Activated CD8-positive, alpha-beta T cell treated with anti-CD3 and anti-CD28 coated beads, Interleukin-2, amount 10 ng/mL, durations not matched to agents 7 days and 5 days (primary cell): Measurements from ENCODE around the gene TAF5L. TPM values are rescaled to one million over a fixed set of nuclear protein-coding genes. Genes with fewer than 3 reads are reported as not detected.
"Not testable (repeated sequence)": the region's sequence is repeated elsewhere in the genome, so short reads cannot be mapped to it uniquely, and the experiment has no call there.

Experiments
- ATAC-seq: fragments of 150-1000 bp; cut with Tn5 transposase; one replicate; pipeline ENCODE4 v1.10.0; 2021; ENCODE audit warnings: moderate library complexity
- CTCF ChIA-PET: fragments of 350-600 bp; sonication (Branson Sonifier 250); formaldehyde crosslinking; loops from one replicate; lab custom pipeline; 2021; ENCODE audit warnings: antibody characterized with exemption; lab: Charles Lee
- POLR2A ChIA-PET: fragments of 350-600 bp; sonication (Branson Sonifier 250); formaldehyde crosslinking; loops from one replicate; lab custom pipeline; 2021; ENCODE audit warnings: antibody characterized with exemption; lab: Charles Lee
- DNase-seq: peaks from one replicate; pipeline ENCODE4 v3.0.0-alpha.2; 2020
- H3K27ac Mint-ChIP-seq: one replicate; pipeline ENCODE4 v1.8.0; 2021; ENCODE audit warnings: mild to moderate bottlenecking, mixed read lengths
- H3K27me3 Mint-ChIP-seq: one replicate; pipeline ENCODE4 v1.8.0; 2021; ENCODE audit warnings: low read depth, mixed read lengths
- H3K36me3 Mint-ChIP-seq: one replicate; pipeline ENCODE4 v1.8.0; 2021; ENCODE audit warnings: low read depth, mixed read lengths
- H3K4me1 Mint-ChIP-seq: one replicate; pipeline ENCODE4 v1.8.0; 2021; ENCODE audit warnings: low read depth, mixed read lengths
- H3K4me3 Mint-ChIP-seq: one replicate; pipeline ENCODE4 v1.8.0; 2021; ENCODE audit warnings: mild to moderate bottlenecking, mixed read lengths
- H3K9me3 Mint-ChIP-seq: one replicate; pipeline ENCODE4 v1.8.0; 2022; ENCODE audit warnings: mixed read lengths; ENCODE audit not compliant: insufficient read depth
- total RNA-seq, 2 experiments: library from RNA; stranded (reverse); gene quantifications; one replicate each; pipeline ENCODE4 v1.2.3, GENCODE V29; 2021

Gene TAF5L
- total RNA-seq, 2 experiments from 2014 or later = 30.2 to 30.7 TPM

GRCh38 chr1:229623225-229623624 is 2.7 kb downstream of the TAF5L start:
- peaks cover 20% of the 10 kb centered on the region for H3K36me3 Mint-ChIP-seq
- H3K27me3 Mint-ChIP-seq = no peaks in the 10 kb centered on the region
- no peak for ATAC-seq
- no peak for DNase-seq
- no peak overlapping the region for H3K27ac Mint-ChIP-seq
- H3K4me3 Mint-ChIP-seq = no peak overlapping the region
- ChIA-PET POLR2A (interaction anchor here (4.2 kb wide), 1 partner anchor 65 kb away, joined by 22 read pairs; the partner anchor contains the start of gene ABCB10), CTCF (interaction anchor here (2.3 to 2.5 kb wide), 2 partner anchors 38 to 64 kb away, joined by 8 to 10 read pairs; partner anchors contain the start of gene ABCB10)
- peaks cover 54% of the 10 kb centered on the region for H3K4me1 Mint-ChIP-seq
- H3K9me3 Mint-ChIP-seq = no peaks in the 10 kb centered on the region

- Mint-ChIP-seq H3K4me1 (peaks cover 52% of the 10 kb centered on the region), H3K36me3 (peaks cover 20% of the 10 kb centered on the region)
- H3K27me3 Mint-ChIP-seq, DNase-seq, H3K27ac Mint-ChIP-seq, POLR2A ChIA-PET, H3K4me3 Mint-ChIP-seq, ATAC-seq, H3K9me3 Mint-ChIP-seq: not testable (repeated sequence)
- CTCF ChIA-PET = interaction anchor here (2.3 kb wide), 1 partner anchor 39 kb away, joined by 8 read pairs; no protein-coding TSS in a partner anchor
These were observed 3.2 kb downstream of the TAF5L start for GRCh38 chr1:229622641-229623120.

- Mint-ChIP-seq H3K9me3 (no peaks in the 10 kb centered on the region), H3K27ac (no peak overlapping the region), H3K4me1 (peaks cover 42% of the 10 kb centered on the region), H3K27me3 (no peaks in the 10 kb centered on the region), H3K4me3 (no peak overlapping the region), H3K36me3 (peaks cover 20% of the 10 kb centered on the region)
- ChIA-PET POLR2A (no interaction called here), CTCF (no interaction called here)
- DNase-seq (no peak), ATAC-seq (no peak)
These were observed 4.3 kb downstream of the TAF5L start for GRCh38 chr1:229621663-229622062.

GRCh38 chr1:229620876-229621275 is 5.0 kb downstream of the TAF5L start:
- CTCF ChIA-PET = no interaction called here
- no peaks in the 10 kb centered on the region for H3K27me3 Mint-ChIP-seq
- H3K36me3 Mint-ChIP-seq = peaks cover 20% of the 10 kb centered on the region
- DNase-seq (no peak), ATAC-seq (no peak)
- no peak overlapping the region for H3K27ac Mint-ChIP-seq
- POLR2A ChIA-PET = no interaction called here
- H3K9me3 Mint-ChIP-seq = no peaks in the 10 kb centered on the region
- peaks cover 41% of the 10 kb centered on the region for H3K4me1 Mint-ChIP-seq
- H3K4me3 Mint-ChIP-seq = no peak overlapping the region

- DNase-seq = no peak
- Mint-ChIP-seq H3K4me3 (no peak overlapping the region), H3K27me3 (no peaks in the 10 kb centered on the region), H3K36me3 (peaks cover 14% of the 10 kb centered on the region), H3K4me1 (peaks cover 36% of the 10 kb centered on the region), H3K9me3 (no peaks in the 10 kb centered on the region), H3K27ac (no peak overlapping the region)
- ChIA-PET CTCF (no interaction called here), POLR2A (no interaction called here)
- no peak for ATAC-seq
These were observed 6.3 kb downstream of the TAF5L start for GRCh38 chr1:229619614-229620013.

- DNase-seq = no peak
- ATAC-seq = no peak
- H3K4me1 Mint-ChIP-seq = peaks cover 30% of the 10 kb centered on the region
- H3K27ac Mint-ChIP-seq = no peak overlapping the region
- H3K27me3 Mint-ChIP-seq = no peaks in the 10 kb centered on the region
- ChIA-PET POLR2A (no interaction called here), CTCF (no interaction called here)
- no peaks in the 10 kb centered on the region for H3K9me3 Mint-ChIP-seq
- no peak overlapping the region for H3K4me3 Mint-ChIP-seq
- H3K36me3 Mint-ChIP-seq = peaks cover 13% of the 10 kb centered on the region
These were observed 6.9 kb downstream of the TAF5L start for GRCh38 chr1:229619002-229619401.

GRCh38 chr1:229617351-229618100 is 8.4 kb downstream of the TAF5L start:
- Mint-ChIP-seq H3K9me3 (no peaks in the 10 kb centered on the region), H3K27me3 (no peaks in the 10 kb centered on the region), H3K36me3 (peaks cover 16% of the 10 kb centered on the region), H3K27ac (no peak overlapping the region), H3K4me1 (peaks cover 21% of the 10 kb centered on the region), H3K4me3 (no peak overlapping the region)
- CTCF ChIA-PET = no interaction called here
- POLR2A ChIA-PET = no interaction called here
- ATAC-seq (no peak), DNase-seq (no peak)

GRCh38 chr1:229614701-229615100 is 11.2 kb downstream of the TAF5L start:
- Mint-ChIP-seq H3K27me3 (no peaks in the 10 kb centered on the region), H3K9me3 (no peaks in the 10 kb centered on the region), H3K4me1 (peaks cover 10% of the 10 kb centered on the region), H3K36me3 (peaks cover 33% of the 10 kb centered on the region), H3K27ac (no peak overlapping the region), H3K4me3 (no peak overlapping the region)
- ATAC-seq (no peak), DNase-seq (no peak)
- POLR2A ChIA-PET = interaction anchor here (0.6 kb wide), 2 partner anchors 108 to 342 kb away, joined by 3 read pairs; no protein-coding TSS in a partner anchor
- CTCF ChIA-PET = no interaction called here

- POLR2A ChIA-PET = no interaction called here
- no peak overlapping the region for H3K27ac Mint-ChIP-seq
- DNase-seq (no peak), ATAC-seq (no peak)
- H3K4me1 Mint-ChIP-seq = peaks cover 2% of the 10 kb centered on the region
- H3K36me3 Mint-ChIP-seq = peaks cover 38% of the 10 kb centered on the region
- H3K4me3 Mint-ChIP-seq = no peak overlapping the region
- no peaks in the 10 kb centered on the region for H3K9me3 Mint-ChIP-seq
- no peaks in the 10 kb centered on the region for H3K27me3 Mint-ChIP-seq
- CTCF ChIA-PET = no interaction called here
These were observed 12.0 kb downstream of the TAF5L start for GRCh38 chr1:229613938-229614337.

GRCh38 chr1:229608590-229608989 is 17.3 kb downstream of the TAF5L start:
- CTCF ChIA-PET = no interaction called here
- DNase-seq = no peak
- no peak overlapping the region for H3K4me3 Mint-ChIP-seq
- ATAC-seq = no peak
- no peaks in the 10 kb centered on the region for H3K4me1 Mint-ChIP-seq
- POLR2A ChIA-PET = no interaction called here
- no peaks in the 10 kb centered on the region for H3K27me3 Mint-ChIP-seq
- H3K27ac Mint-ChIP-seq = no peak overlapping the region
- H3K36me3 Mint-ChIP-seq = peaks cover 66% of the 10 kb centered on the region
- no peaks in the 10 kb centered on the region for H3K9me3 Mint-ChIP-seq

GRCh38 chr1:229607370-229607769 is 18.6 kb downstream of the TAF5L start:
- Mint-ChIP-seq H3K4me1 (no peaks in the 10 kb centered on the region), H3K9me3 (no peaks in the 10 kb centered on the region), H3K27ac (no peak overlapping the region), H3K36me3 (peaks cover 60% of the 10 kb centered on the region), H3K27me3 (no peaks in the 10 kb centered on the region), H3K4me3 (no peak overlapping the region)
- ChIA-PET CTCF (interaction anchor here (1.2 kb wide), 1 partner anchor 48 kb away, joined by 3 read pairs; no protein-coding TSS in a partner anchor), POLR2A (no interaction called here)
- DNase-seq = no peak
- no peak for ATAC-seq

- POLR2A ChIA-PET = no interaction called here
- H3K36me3 Mint-ChIP-seq = peaks cover 54% of the 10 kb centered on the region
- CTCF ChIA-PET = no interaction called here
- DNase-seq (no peak), ATAC-seq (no peak)
- H3K27ac Mint-ChIP-seq = no peak overlapping the region
- no peak overlapping the region for H3K4me3 Mint-ChIP-seq
- H3K27me3 Mint-ChIP-seq = no peaks in the 10 kb centered on the region
- no peaks in the 10 kb centered on the region for H3K9me3 Mint-ChIP-seq
- peaks cover 4% of the 10 kb centered on the region for H3K4me1 Mint-ChIP-seq
These were observed 22.4 kb downstream of the TAF5L start for GRCh38 chr1:229603371-229604005.
